Brain pericyte (primary cell): Measurements from ENCODE around the gene SACS.
A peak's percentile ranks its signal among the peaks of the same experiment; 100 is the strongest.
"Not testable (repeated sequence)": the region's sequence is repeated elsewhere in the genome, so short reads cannot be mapped to it uniquely, and the experiment has no call there.

ENCODE experiments used
- DNase-seq: peaks from one replicate; pipeline ENCODE4 v3.0.0-alpha.2; 2012; ENCODE audit warnings: low read depth, low spot score

SACS gene

GRCh38 chr13:23357349-23357748 is 76.2 kb downstream of the SACS start:
- DNase-seq, result no peak

DNA sequence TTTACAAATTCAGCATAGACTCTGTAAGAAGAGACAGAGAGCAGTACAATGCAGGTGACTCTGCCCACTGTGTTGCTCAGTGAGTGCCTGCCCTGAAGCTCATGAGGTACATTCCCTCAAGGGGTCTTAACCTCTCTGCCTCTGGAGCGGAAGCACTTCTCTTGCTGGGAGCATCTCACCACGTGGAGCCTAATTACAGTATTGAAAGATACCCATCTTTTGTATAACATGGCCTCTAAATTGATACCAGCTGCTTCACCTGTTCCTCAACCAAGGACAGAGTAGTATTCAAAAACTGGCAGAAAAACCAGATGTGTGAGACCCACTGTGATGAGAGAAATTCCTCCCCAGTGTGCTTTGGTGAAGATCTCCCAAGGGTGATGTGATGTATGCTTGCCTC is 77.1 kb downstream of the SACS start:
- no peak for DNase-seq

DNA sequence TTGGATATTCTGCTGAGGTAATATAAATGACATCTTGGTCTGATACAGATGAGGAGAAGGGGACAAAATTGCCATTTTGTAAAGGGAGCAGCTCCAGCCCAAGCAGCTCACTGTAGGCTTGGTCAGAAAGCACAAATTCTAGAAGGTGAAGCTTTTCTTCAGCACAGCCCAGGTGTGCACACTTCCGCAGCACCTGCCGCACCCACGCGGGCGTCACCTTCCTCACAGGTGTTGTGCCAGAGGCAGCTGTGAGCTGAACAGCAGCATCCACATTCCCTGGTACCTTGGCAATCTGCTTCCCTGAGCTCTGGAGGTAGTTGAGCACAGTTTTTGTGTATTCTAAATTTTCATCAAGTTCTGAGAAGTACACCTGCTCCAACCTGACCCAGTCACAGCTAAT is 79.0 kb downstream of the SACS start:
- no peak for DNase-seq

DNA sequence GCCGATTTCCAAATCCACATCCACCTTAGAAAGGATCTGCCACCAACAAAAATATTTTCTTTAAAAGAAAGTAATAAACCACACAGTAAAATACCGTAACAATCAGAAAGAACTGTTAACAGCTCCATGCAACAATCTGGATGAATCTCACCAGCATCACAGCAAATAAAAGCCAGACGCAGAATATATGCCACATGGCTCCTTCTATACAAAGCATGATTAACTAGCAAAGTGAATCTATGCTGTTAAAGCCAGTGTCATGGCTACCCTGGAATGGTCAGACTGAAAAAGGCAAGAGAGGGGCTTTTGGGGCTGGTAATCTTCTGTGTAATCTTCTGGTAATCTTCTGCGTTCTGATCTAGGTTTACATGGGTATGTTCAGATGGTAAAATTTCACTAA is 81.3 kb downstream of the SACS start:
- no peak for DNase-seq

GRCh38 chr13:23350009-23350408 is 83.5 kb downstream of the SACS start:
- DNase-seq, result no peak

- DNase-seq, result no peak
These were observed 84.2 kb downstream of the SACS start for GRCh38 chr13:23349161-23349897.

DNA sequence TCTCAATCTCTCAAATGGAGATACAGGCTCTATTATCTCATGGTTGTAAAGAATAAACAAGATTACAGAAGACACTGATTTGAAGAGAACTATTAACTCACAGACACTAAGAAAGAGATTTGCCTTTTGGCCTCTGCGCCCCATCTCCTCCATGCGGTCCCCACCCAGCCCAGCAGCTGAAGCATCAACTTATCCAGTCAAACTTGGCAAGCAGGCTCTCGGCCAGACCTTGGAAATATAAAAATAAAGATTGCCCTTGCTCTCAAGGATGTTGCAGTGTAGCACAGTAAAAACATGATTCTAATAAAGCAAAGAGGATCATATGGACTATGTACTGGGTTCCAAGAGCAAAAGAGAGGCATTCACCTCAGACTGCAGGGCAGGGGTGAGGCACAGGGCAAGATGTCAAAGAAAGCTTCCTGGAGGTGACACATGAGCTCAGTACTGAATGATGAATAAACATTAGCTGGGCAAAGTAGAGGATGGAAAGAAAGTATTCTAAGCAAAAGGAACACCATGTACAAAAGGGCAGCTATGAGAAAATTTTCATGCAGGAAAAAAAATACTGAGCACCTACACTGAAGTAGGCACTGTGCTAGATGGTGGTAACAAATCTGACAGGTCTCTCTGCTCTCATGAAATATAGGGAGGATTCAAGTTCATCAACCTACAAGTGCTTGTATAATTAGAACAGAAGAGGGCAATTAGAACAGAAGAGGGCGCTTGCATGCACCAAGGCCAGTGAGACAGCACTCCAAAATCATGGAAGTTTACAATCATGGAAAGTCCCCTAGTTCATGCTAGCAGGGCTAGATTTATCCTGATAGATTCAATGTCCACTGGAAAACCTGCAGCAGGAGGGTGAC is 85.0 kb downstream of the SACS start:
- DNase-seq, result no peak

GRCh38 chr13:23347601-23348000 is 85.9 kb downstream of the SACS start:
- DNase-seq, result no peak

DNA sequence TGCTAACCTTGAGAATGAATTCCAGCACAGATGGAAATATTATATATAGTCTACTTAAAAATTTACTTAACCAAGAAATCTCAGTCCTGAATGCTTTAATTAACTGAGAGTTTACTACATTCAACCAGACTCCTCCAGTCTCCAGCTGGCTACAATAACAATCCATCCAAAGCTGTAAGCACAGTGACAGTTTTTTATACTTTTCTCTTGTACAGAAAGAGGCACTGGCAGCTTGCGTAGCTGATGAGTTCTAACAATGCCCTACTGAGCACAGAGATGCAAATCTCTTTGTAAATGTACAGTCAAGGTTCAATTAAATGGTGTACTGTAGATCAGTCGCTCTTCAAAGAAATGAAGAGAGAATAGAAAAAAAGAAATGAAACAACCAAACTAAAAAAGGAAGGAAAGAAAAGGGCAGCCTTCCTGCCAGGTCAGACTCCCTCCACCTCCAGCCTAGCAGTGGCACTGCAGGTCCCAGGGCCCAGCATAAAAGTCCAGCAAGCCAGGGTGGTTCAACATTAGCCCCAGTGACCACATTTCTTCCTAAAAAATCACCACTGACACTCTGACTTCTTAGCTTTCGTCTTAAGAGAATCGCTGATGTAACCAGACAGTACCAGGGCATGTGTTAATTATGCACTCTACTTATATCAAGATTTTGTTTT is 88.4 kb downstream of the SACS start:
- DNase-seq, result no peak

GRCh38 chr13:23339225-23339624 is 94.3 kb downstream of the SACS start:
- no peak for DNase-seq

GRCh38 chr13:23330356-23330755 is 103.1 kb downstream of the SACS start:
- DNase-seq, result no peak

- DNase-seq, result no peak
These were observed 108.3 kb downstream of the SACS start for GRCh38 chr13:23325191-23325590.

DNA sequence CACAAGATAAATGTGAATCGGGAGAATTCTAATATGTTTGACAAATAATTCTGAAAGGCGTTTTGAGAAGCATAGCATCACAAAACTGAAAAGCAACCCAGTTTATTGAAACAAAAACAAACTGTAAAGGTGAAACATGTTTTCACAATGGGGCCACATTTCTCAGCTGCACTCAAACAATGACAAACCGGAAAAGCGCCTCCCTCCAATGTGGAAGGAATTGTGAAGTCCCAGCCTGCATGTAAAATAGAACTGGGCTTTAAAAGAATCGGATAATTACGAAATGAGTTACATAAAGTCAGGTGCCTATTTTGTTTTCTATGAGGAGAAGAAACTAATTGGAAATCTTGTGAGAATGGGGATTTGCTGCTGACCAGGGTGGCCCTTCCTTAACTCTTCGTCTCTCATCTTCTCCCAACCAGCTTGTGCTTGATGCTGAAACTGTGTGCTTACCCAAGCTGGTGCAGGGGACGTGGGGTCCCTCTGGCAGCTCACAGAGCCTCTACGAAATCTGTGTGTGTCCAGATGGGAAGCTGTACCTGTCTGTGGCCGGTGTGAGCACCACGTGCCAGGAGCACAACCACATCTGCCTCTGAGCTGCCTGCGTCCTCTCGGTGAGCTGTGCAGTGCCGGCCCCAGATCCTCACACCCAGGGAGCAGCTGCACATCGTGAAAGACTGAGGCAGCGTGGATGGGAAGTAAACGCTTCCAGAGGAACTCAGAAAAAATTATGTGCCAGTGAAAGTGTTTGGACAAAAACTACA is 109.4 kb downstream of the SACS start:
- DNase-seq, result no peak

DNA sequence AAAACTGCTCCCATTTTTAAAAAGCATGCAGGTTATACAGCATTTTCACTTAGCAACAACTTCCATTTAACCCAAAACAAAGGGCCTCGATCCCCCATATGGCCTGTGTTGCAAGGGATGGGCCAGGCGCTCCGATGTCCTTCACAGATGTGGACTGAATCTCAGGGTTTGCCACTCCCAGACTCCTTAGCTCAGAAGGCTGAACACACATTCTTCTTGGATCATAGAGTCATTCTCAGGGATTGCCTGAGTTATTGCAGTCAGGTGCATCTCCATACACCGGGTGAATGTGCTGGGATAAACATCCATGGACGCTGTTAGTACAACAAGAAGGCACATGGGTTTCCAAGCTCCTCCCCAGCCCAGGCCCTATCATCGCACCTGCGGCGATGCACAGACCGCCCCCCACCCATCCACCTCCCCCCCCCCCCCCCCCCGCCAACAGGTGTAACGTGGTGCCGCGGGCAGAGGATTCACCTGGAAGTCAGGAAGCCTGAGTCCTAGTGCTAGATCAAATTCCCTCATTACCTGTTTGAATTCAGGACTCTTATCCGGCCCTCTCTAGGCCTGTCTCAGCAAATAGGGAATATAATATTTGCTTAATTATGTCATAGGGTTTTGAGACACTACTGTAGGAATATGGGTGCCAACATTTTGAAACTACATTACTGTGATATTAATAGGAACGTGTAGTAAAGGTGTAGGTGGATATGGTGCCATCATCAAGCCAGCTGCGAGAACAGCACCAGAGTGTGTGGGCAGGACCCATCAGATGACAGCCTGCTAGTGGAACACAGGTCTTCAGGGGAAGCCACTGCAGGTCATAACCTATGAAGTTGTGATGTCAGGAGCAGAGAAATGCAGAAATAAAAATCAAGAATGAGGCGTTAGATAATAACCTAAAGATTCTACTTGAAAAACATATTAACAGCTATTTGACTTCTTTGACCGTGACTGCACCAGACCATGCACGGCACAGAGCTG is 110.9 kb downstream of the SACS start:
- DNase-seq, result no peak

- DNase-seq, result peak; percentile 59
These were observed 111.8 kb downstream of the SACS start for GRCh38 chr13:23321535-23322241.

DNA sequence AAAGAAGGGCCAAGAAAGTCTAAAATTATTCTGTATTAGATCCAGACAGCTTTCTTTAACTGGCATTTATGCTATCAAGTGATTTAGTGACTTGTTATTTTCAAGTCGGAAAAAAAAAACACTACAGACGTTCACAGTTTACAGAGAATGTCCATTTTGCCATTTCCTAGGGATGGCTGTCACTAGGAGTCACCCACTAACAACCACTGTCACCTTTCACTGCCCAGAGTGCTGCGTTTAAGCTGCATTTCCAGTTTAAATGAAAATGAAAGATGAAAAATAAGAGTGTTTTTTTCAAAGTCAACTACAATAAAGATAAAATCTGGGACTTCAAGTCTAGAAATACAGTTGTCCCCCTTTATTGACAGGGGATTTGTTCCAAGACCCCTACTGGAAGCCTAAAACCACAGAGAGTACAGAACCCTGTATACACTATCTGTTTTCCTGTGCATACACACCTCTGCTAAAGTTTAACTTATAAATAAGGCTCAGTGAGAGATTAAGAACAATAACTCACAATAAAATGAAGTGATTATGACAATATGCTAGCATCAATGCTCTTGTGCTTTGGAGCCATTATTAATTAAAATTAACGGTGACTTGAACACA is 112.5 kb downstream of the SACS start:
- DNase-seq, result no peak

GRCh38 chr13:23319883-23320224 is 113.6 kb downstream of the SACS start:
- no peak for DNase-seq

- not testable (repeated sequence) for DNase-seq
These were observed 118.7 kb downstream of the SACS start for GRCh38 chr13:23314837-23315236.

DNA sequence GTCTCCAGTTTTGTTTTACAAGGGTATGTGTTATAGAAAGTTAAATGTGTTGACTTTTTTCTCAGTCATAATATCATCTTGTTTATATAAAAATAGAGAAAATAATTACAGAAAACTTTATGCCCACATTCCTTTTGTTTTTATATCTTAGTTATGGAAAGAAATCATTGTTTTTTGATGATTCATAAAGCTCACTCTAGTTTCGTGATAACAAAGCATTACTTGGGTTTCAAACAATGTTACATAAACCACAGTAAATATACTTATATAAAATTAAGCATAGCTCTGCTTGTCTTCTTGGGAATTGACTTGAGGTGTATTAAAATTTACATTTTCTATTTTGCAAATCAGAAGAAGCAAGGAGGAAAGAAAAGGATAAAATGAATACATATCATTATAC is 140.9 kb downstream of the SACS start:
- DNase-seq, result no peak
